Activated naive CD4-positive, alpha-beta T cell treated with anti-CD3 and anti-CD28 coated beads, Interleukin-2, amount 10 ng/mL, durations not matched to agents 7 days and 5 days (primary cell): ENCODE data around the gene LPXN.

Experiments used
- CTCF ChIA-PET: fragments of 350-600 bp; sonication (Branson Sonifier 250); formaldehyde crosslinking; loops from one replicate; lab custom pipeline; 2021; ENCODE audit warnings: antibody characterized with exemption; lab: Charles Lee
- DNase-seq: peaks from one replicate; pipeline ENCODE4 v3.0.0-alpha.2; 2020
- H3K27ac Mint-ChIP-seq: one replicate; pipeline ENCODE4 v1.8.0; 2021; ENCODE audit warnings: mild to moderate bottlenecking, moderate library complexity, mixed read lengths
- H3K27me3 Mint-ChIP-seq: one replicate; pipeline ENCODE4 v1.8.0; 2021; ENCODE audit warnings: mild to moderate bottlenecking, mixed read lengths
- H3K36me3 Mint-ChIP-seq: one replicate; pipeline ENCODE4 v1.8.0; 2021; ENCODE audit warnings: mixed read lengths
- H3K4me1 Mint-ChIP-seq: one replicate; pipeline ENCODE4 v1.8.0; 2021; ENCODE audit warnings: mixed read lengths
- H3K4me3 Mint-ChIP-seq: one replicate; pipeline ENCODE4 v1.8.0; 2021; ENCODE audit warnings: mild to moderate bottlenecking, moderate library complexity, mixed read lengths
- H3K9me3 Mint-ChIP-seq: one replicate; pipeline ENCODE4 v1.8.0; 2021; ENCODE audit warnings: mixed read lengths

Gene LPXN

GRCh38 chr11:58575377-58576020, at the start of gene LPXN:
Gene LPXN (minus strand): TSS chr11:58575856. CDS start chr11:58575772, 84 bp downstream.
- CTCF ChIA-PET = interaction anchor here (0.5 to 3.2 kb wide), 7 partner anchors 8 to 213 kb away, joined by 3 to 24 read pairs (median 15); no protein-coding TSS in a partner anchor
- Mint-ChIP-seq H3K4me3 (peak within 1 kb of the TSS; percentile 86), H3K9me3 (no peaks in the 10 kb centered on the region), H3K36me3 (peaks cover 26% of the 10 kb centered on the region), H3K4me1 (peaks cover 57% of the 10 kb centered on the region), H3K27ac (peak within 1 kb of the TSS; percentile 100), H3K27me3 (peaks cover 4% of the 10 kb centered on the region)
- DNase-seq = peak; percentile 62

DNA sequence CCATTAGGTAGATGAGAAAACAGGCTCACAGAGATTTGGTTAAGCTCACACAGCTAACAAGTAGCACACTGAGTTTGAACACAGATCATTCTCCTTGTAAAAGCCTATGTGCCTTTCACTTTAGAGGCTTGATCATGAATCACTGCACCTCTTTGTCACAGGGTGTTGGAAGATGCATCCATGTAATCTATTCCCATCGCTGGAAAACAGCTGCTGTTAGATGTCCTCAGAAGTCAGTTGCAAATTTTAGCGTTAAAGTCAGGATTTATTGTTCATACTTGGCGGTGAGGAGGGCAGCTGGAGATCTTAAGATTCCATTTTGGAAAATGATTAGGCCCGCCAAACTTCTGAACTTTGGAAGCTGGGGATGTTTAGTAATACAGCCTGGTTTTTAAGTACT, 49.4 kb upstream of the LPXN start:
- Mint-ChIP-seq H3K27ac (no peak overlapping the region), H3K9me3 (no peaks in the 10 kb centered on the region), H3K36me3 (peaks cover 38% of the 10 kb centered on the region), H3K4me1 (peaks cover 11% of the 10 kb centered on the region), H3K27me3 (no peaks in the 10 kb centered on the region), H3K4me3 (no peak overlapping the region)
- no peak for DNase-seq
- CTCF ChIA-PET = no interaction called here

GRCh38 chr11:58622344-58622743, 46.7 kb upstream of the LPXN start, which contains the start of gene CNTF:
Gene CNTF (plus strand): TSS chr11:58622665. CDS start chr11:58622753, 88 bp downstream.
- H3K27ac Mint-ChIP-seq = peak within 1 kb of the TSS; percentile 67
- no peaks in the 10 kb centered on the region for H3K9me3 Mint-ChIP-seq
- no peaks in the 10 kb centered on the region for H3K27me3 Mint-ChIP-seq
- CTCF ChIA-PET = interaction anchor here (1.4 to 1.9 kb wide), 2 partner anchors 7 to 46 kb away, joined by 6 read pairs; no protein-coding TSS in a partner anchor
- no peak for DNase-seq
- peaks cover 59% of the 10 kb centered on the region for H3K36me3 Mint-ChIP-seq
- no peak within 1 kb of the TSS for H3K4me3 Mint-ChIP-seq
- H3K4me1 Mint-ChIP-seq = peaks cover 11% of the 10 kb centered on the region

DNA sequence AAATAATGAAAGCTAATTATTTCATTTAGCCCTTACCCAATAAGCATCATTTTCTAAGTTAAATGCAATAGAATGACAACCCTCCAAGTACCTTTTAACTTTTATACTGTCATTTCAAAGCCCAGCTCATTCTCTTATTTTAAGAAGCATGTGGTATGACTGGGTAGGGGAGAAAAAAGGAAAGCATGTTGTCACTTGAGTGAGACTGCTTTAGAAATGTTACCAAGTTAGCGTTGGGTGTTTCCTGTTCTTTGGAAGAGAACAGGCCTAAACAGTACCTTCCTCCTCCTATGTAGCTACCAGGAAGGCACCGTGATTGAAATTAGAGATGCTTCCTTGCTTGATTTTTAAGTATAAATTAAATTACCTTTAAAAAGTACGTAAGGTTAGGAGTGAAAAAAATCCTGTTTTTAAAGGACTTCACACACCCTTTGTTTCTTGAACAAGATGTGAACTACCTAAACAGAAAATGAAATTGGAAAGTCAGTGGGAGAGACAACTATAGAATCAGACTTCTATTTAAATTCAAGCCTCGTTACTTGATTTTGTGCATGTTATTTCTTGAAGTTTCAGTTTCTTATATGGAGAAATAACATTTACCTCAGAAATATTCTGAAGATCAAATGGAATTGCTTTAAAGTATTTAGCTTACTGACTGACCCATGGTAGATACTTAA, 46.1 kb upstream of the LPXN start:
- Mint-ChIP-seq H3K4me3 (no peak overlapping the region), H3K9me3 (no peaks in the 10 kb centered on the region), H3K27ac (peak overlapping the region; percentile 67), H3K27me3 (no peaks in the 10 kb centered on the region), H3K4me1 (peaks cover 11% of the 10 kb centered on the region), H3K36me3 (peaks cover 61% of the 10 kb centered on the region)
- no peak for DNase-seq
- CTCF ChIA-PET = interaction anchor here (0.6 to 1.4 kb wide), 3 partner anchors 8 to 54 kb away, joined by 3 to 6 read pairs (median 3); partner anchors contain the start of gene LPXN

GRCh38 chr11:58617976-58618557, 42.4 kb upstream of the LPXN start:
- peaks cover 68% of the 10 kb centered on the region for H3K36me3 Mint-ChIP-seq
- no peak overlapping the region for H3K27ac Mint-ChIP-seq
- H3K9me3 Mint-ChIP-seq = no peaks in the 10 kb centered on the region
- no peak overlapping the region for H3K4me3 Mint-ChIP-seq
- H3K4me1 Mint-ChIP-seq = peaks cover 11% of the 10 kb centered on the region
- CTCF ChIA-PET = interaction anchor here (0.9 to 3.5 kb wide), 3 partner anchors 10 to 41 kb away, joined by 4 to 24 read pairs (median 7); partner anchors contain the start of gene LPXN
- H3K27me3 Mint-ChIP-seq = no peaks in the 10 kb centered on the region
- no peak for DNase-seq

DNA sequence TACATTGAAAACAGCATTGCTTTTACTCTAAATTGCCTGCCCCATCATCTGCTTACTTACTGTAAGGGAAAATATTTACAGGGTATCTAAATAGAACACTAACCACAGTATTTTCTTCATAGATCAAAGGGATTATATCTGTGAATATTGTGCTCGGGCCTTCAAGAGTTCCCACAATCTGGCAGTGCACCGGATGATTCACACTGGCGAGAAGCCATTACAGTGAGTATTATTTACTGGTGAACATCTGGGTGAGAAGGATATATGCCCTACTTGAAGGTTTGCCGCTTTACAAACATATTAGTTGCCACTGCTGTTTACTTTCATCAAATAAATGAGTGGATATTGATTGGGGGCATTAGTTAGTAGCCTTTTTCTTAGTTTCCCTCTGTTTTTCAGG, 40.9 kb upstream of the LPXN start:
- Mint-ChIP-seq H3K4me3 (no peak overlapping the region), H3K9me3 (no peaks in the 10 kb centered on the region), H3K4me1 (peaks cover 5% of the 10 kb centered on the region), H3K36me3 (peaks cover 68% of the 10 kb centered on the region), H3K27ac (no peak overlapping the region), H3K27me3 (no peaks in the 10 kb centered on the region)
- CTCF ChIA-PET = interaction anchor here (2.3 kb wide), 1 partner anchor 13 kb away, joined by 7 read pairs; no protein-coding TSS in a partner anchor
- no peak for DNase-seq

DNA sequence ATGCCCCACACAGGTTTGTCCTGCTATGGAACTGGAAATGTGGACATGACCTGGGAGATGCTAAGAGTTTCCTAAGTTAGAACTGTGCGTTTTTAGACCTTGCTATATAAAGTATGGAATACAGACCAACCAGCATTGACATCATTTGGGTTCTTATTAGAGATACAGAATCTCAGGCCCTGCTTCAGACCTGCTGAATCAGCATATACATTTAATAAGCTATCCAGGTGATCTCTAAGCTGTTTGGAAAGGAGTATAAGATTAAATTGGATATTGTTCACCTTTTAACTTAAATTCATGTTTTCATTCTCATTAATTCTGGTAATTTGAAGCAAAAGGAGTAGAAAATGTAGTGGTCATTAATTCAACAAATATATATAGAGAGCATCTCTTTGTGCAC, 39.9 kb upstream of the LPXN start:
- H3K9me3 Mint-ChIP-seq = no peaks in the 10 kb centered on the region
- H3K4me3 Mint-ChIP-seq = no peak overlapping the region
- H3K4me1 Mint-ChIP-seq = peaks cover 3% of the 10 kb centered on the region
- peaks cover 77% of the 10 kb centered on the region for H3K36me3 Mint-ChIP-seq
- DNase-seq = no peak
- CTCF ChIA-PET = no interaction called here
- no peaks in the 10 kb centered on the region for H3K27me3 Mint-ChIP-seq
- no peak overlapping the region for H3K27ac Mint-ChIP-seq

DNA sequence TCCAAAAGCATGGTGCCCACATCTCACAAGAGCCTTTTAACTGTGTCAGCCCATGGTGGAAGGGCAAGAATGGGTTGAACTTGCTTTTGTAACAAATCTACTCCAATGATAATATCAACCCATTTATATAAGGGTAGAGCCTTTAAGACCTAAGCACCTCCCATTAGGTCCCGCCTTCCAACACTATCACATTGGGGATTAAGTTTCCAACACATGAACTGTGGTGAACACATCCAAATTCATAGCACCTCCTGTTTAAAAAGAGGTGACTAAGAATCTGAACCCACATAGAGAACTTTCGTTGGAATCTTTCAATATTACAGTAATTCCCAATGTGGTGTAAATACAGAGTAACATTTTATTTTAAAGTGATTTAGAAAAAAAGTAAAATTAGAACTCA, 37.6 kb upstream of the LPXN start:
- H3K4me1 Mint-ChIP-seq = peaks cover 3% of the 10 kb centered on the region

DNA sequence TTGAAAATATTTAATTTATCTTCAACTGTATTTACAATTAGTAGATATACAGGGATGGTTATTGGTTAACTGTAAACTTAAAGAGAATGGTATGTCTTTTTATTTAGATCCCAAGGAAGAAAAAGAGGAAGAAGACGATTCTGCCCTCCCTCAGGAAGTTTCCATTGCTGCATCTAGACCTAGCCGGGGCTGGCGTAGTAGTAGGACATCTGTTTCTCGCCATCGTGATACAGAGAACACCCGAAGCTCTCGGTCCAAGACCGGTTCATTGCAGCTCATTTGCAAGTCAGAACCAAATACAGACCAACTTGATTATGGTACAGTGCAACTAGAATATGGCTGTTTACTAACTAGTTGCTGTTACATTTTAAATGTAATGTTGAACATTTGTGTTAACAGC, 34.1 kb upstream of the LPXN start:
- Mint-ChIP-seq H3K27me3 (no peaks in the 10 kb centered on the region), H3K27ac (no peak overlapping the region), H3K9me3 (no peaks in the 10 kb centered on the region), H3K4me1 (peaks cover 23% of the 10 kb centered on the region), H3K36me3 (peaks cover 51% of the 10 kb centered on the region), H3K4me3 (no peak overlapping the region)
- CTCF ChIA-PET = interaction anchor here (1.4 kb wide), 1 partner anchor 41 kb away, joined by 4 read pairs; no protein-coding TSS in a partner anchor
- DNase-seq = no peak

More for the DNA sequence above, 37.6 kb upstream of the LPXN start:
- Mint-ChIP-seq H3K4me3 (no peak overlapping the region), H3K27me3 (no peaks in the 10 kb centered on the region), H3K27ac (no peak overlapping the region), H3K9me3 (no peaks in the 10 kb centered on the region), H3K36me3 (peaks cover 72% of the 10 kb centered on the region)
- CTCF ChIA-PET = no interaction called here
- no peak for DNase-seq

DNA sequence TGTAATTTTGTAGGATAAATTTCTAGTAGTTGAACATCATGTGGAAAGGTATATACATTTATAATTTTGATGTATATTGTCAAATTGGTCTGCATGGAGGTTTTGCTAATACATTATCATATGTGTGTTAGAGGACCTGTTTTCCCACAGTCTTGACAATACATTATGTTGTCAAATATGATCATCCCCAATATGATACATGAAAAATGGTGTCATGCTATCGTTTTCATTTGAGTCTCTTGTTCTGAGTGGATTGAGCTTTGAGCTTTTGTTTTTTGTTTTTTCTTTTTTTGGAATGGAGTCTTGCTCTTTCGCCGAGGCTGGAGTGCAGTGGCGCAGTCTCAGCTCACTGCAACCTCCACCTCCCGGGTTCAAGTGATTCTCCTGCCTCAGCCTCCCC, 32.7 kb upstream of the LPXN start:
- no peak for DNase-seq
- no peak overlapping the region for H3K27ac Mint-ChIP-seq
- CTCF ChIA-PET = no interaction called here
- peaks cover 52% of the 10 kb centered on the region for H3K36me3 Mint-ChIP-seq
- H3K4me3 Mint-ChIP-seq = no peak overlapping the region
- H3K9me3 Mint-ChIP-seq = no peaks in the 10 kb centered on the region
- H3K4me1 Mint-ChIP-seq = peaks cover 27% of the 10 kb centered on the region
- no peaks in the 10 kb centered on the region for H3K27me3 Mint-ChIP-seq

DNA sequence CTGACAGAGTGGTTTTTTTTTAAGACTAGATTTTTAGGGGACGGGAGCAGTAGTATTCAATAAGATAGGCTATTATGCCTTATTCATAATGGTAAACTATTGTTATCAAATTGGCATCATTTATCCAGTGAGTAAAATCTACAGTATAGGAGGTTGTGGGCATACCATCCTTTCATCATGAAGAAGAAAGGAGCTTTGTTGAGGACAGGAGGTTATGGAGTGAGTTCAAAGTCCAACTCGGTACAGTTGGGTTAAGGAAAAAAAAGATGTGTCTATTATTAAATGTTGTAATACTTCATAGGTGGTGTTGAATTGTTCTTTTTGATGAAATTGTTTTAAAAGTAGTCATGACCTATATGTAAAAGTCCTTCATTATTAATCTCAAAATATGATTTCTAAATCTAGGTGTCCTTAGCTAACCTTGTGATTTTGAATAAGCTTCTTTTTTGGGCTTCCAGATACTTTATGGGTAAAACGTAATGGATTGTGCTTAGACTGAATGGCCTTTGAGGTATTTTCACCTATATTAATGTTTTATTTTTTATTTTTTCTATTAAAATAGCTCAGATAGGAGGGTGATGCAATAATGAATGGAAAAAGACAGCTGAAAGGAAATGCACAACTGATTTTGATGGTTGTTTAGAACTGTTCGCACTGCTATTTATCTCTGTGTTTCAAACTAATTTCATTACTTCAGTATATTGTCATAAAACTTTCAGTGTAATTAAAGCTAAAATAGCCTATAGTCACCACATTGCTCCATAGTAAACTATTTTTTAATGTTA, 31.5 kb upstream of the LPXN start:
- H3K4me3 Mint-ChIP-seq = no peak overlapping the region

GRCh38 chr11:58600510-58600909, 24.9 kb upstream of the LPXN start:
- H3K4me3 Mint-ChIP-seq = no peak overlapping the region
- CTCF ChIA-PET = interaction anchor here (0.8 to 1.6 kb wide), 2 partner anchors 20 to 29 kb away, joined by 3 to 7 read pairs; no protein-coding TSS in a partner anchor
- no peaks in the 10 kb centered on the region for H3K27me3 Mint-ChIP-seq
- no peak overlapping the region for H3K27ac Mint-ChIP-seq
- peaks cover 65% of the 10 kb centered on the region for H3K4me1 Mint-ChIP-seq
- H3K9me3 Mint-ChIP-seq = no peaks in the 10 kb centered on the region
- peaks cover 55% of the 10 kb centered on the region for H3K36me3 Mint-ChIP-seq
- DNase-seq = no peak

More for the DNA sequence above, 31.5 kb upstream of the LPXN start:
- CTCF ChIA-PET = interaction anchor here (0.8 to 1.4 kb wide), 2 partner anchors 9 to 39 kb away, joined by 3 to 6 read pairs; no protein-coding TSS in a partner anchor
- DNase-seq = no peak
- H3K9me3 Mint-ChIP-seq = no peaks in the 10 kb centered on the region
- H3K36me3 Mint-ChIP-seq = peaks cover 53% of the 10 kb centered on the region
- no peak overlapping the region for H3K27ac Mint-ChIP-seq
- no peaks in the 10 kb centered on the region for H3K27me3 Mint-ChIP-seq
- H3K4me1 Mint-ChIP-seq = peaks cover 35% of the 10 kb centered on the region

DNA sequence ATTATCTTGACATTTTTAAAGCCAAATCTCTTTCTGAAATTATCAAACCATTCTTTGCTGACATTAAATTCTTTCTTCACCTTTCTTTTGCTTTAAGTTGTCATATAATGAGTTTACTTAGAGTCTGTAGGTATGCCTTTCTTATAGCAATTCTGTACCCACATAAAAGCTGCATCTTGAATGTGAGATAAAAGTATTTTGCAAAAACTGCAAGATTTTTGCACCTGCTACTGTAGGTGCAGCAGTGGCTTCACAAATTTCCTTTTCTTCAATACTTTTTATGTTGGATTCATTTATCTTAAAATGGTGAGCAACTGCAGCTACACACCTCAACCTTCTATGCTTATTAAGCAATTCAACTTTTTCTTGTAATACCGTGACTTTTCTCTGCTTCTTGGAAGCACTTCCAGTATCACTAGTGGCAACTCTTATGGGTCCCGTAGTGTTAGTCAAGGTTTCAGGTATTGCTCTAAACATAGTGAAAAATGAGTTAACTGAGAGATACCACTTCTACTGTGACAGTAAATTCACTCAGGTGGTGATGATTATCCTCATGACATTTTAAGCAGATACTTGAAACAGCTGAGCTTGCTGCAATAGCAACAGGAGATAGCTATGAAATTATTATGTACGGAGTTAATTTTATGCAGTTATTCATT, 22.0 kb upstream of the LPXN start:
- no peak for DNase-seq
- CTCF ChIA-PET = interaction anchor here (1.1 to 1.6 kb wide), 3 partner anchors 10 to 32 kb away, joined by 4 to 6 read pairs (median 5); no protein-coding TSS in a partner anchor
- no peaks in the 10 kb centered on the region for H3K27me3 Mint-ChIP-seq
- H3K4me1 Mint-ChIP-seq = peaks cover 58% of the 10 kb centered on the region
- no peak overlapping the region for H3K4me3 Mint-ChIP-seq
- H3K36me3 Mint-ChIP-seq = peaks cover 50% of the 10 kb centered on the region
- H3K9me3 Mint-ChIP-seq = no peaks in the 10 kb centered on the region
- H3K27ac Mint-ChIP-seq = peak overlapping the region; percentile 47
